GM19467 (cell line): ENCODE measurements around the gene ANAPC2.

Experiments used
- ATAC-seq: cut with Tn5 transposase; IDR thresholded peaks from one replicate; pipeline ENCODE4 v1.9.1; 2021; ENCODE audit warnings: mild to moderate bottlenecking, moderate library complexity; ENCODE audit not compliant: unreplicated experiment

The ANAPC2 gene

DNA sequence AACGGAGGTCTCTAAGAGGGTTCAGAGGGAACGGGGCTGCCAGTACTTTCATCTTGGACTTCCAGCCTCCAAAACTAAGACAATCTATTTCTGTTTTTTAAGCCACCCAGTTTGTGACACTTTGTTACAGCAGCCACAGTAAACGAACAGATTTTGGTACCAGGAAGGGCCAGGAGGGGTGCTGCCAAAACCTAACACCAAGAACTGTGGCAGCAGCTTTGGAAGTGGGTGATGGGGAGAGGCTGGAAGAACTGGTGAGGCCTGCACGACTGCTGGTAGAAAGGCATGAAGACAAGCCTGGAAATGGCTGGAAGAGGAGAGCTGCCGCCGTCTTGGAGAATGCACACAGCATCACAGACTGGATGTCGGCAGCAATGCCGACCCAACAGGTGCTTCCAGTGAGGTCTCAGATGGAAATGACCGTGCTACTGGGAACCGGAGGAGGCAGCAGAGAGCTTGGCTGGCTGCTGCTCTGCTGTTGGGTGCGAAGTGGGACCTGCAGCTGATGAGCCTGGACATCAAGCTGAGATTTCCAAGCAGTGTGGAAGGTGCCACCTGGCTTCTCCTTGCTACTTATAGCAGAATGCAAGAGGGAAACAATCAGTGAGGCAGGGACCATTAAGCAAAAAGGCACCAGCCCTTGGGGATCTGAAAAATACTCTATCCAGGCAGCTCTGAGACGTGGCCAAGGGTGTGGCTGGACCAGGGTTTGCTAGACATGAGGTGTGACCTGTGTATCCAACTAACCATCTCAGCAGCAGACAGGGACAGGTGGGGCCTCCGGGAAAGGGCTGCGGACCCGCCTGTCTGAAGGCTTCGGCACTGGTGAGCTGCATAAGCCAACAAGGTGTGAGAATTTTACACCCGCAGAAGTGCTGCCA is 11.8 kb downstream of the ANAPC2 start:
- ATAC-seq = no peak

DNA sequence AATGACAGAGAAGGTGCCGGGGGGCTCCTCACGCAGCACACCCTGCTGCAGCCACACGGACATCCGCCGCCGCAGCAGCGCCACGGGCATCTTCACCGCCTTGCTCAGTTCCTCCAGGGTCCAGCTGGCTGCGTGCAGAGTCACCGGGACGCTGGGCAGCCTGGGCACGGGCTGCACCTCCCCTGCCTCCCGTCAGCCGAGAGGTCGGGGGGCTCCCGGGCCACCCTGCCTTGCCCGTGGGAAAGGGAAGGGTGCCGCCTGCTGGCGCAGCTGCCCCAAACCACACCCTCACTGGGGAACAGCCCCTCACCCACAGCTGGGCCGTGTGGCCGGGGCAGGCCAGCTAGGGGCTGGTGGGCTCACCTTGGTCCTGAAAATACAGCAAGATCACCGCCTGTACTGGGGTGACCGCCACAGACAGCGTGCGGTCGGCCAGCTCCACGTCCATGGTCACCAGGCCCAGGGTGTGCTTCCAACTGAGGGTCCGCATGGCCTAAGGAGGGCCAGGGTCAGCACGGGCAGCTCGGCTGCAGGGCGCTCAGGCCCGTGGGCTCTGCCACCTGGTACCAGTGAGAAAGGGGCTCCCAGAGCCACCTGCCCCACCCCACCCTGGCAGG is 12.9 kb downstream of the ANAPC2 start:
- no peak for ATAC-seq

GRCh38 chr9:137174722-137175293 is 13.6 kb downstream of the ANAPC2 start:
- no peak for ATAC-seq

- no peak for ATAC-seq
These were observed 14.3 kb downstream of the ANAPC2 start for GRCh38 chr9:137173796-137174664.

GRCh38 chr9:137172901-137173795 is 15.2 kb downstream of the ANAPC2 start:
- no peak for ATAC-seq

GRCh38 chr9:137171149-137171900 is 17.0 kb downstream of the ANAPC2 start:
- no peak for ATAC-seq

GRCh38 chr9:137170486-137171148 is 17.7 kb downstream of the ANAPC2 start:
- ATAC-seq = no peak

DNA sequence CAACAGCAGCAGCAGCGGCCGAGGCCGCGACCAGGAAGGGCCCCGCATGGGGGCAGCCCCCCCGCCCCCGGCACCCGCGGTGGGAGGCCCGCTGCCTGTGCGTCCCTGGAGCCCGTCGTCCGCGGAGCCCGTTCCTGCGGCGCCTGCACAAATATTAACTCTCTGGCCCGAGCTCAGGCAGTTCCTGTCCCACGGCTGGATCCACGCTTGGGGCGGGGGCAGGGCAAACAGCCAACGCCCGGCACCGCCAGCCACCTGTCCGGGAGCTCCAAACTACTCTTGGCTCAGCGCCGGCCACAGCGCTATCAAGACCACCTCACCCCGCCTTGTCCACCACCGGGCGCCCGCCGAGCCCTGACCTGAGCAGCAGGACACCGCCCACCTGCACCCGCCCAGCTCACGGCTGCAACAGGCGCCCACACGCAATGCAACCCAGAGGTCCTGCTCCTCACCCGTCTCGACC is 18.4 kb downstream of the ANAPC2 start, which contains the start of gene LRRC26:
LRRC26 (minus strand) TSS at position 156 of the 463 bp plus-strand sequence; CDS start at position 48, 108 bp downstream.
- ATAC-seq = no peak

GRCh38 chr9:137168904-137169856 is 19.2 kb downstream of the ANAPC2 start:
- no peak for ATAC-seq

- ATAC-seq = no peak
These were observed 19.8 kb downstream of the ANAPC2 start for GRCh38 chr9:137168573-137168903.

DNA sequence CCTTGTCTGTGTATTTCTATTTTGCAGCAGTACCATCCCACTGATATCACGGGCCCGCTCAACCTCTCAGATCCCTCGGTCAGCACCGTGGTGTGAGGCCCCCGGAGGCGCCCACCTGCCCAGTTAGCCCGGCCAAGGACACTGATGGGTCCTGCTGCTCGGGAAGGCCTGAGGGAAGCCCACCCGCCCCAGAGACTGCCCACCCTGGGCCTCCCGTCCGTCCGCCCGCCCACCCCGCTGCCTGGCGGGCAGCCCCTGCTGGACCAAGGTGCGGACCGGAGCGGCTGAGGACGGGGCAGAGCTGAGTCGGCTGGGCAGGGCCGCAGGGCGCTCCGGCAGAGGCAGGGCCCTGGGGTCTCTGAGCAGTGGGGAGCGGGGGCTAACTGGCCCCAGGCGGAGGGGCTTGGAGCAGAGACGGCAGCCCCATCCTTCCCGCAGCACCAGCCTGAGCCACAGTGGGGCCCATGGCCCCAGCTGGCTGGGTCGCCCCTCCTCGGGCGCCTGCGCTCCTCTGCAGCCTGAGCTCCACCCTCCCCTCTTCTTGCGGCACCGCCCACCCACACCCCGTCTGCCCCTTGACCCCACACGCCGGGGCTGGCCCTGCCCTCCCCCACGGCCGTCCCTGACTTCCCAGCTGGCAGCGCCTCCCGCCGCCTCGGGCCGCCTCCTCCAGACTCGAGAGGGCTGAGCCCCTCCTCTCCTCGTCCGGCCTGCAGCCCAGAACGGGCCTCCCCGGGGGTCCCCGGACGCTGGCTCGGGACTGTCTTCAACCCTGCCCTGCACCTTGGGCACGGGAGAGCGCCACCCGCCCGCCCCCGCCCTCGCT is 20.4 kb downstream of the ANAPC2 start:
- no peak for ATAC-seq

GRCh38 chr9:137167277-137167746 is 21.0 kb downstream of the ANAPC2 start:
- ATAC-seq = no peak

DNA sequence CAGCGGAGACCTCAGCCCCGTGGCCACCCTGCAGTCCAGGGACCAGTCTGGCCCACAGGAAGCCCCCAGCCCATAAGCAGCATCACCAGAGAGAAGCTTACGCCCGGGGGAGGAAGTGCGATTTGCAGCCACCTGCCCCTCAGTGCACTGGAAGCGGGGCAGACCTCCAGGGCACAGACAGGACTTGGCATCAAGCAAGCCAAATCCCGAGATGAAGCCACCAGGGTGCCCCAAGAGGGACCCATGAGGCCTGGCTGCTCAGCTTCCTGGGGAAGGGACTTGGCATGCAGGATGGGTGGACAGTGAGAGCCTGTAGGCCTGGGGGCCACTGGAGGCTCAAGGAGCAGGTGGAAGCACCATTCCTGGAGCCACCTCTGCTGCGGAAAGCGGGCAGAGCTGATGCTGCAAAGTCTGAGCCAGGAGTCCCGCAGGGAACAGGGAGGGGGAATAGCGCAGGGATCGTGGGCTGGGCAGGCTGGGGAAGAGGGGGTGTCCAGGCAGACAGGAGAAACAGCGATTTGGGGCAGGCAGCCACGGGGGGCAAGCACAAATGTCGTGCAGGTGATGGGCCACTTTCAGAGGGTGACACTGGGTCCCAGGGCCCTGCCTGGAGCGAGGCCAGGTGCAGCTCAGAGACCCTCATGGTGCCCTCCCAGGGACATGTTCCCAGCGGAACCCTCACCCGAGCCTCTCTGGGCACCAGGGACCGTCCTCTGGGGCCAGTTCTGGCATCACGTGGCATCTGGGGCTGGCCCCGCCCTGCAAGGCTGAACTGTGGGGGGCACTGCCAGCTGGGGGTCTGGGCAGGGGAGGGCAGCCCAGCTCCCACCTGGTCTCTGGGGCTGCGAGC is 21.8 kb downstream of the ANAPC2 start:
- ATAC-seq = no peak

- ATAC-seq = no peak
These were observed 23.0 kb downstream of the ANAPC2 start for GRCh38 chr9:137165250-137165836.
